ENCODE data around the gene LPP.

The LPP gene

GRCh38 chr3:188889054-188889491 is 735.1 kb downstream of the LPP start:
- DNase-seq (ENCODE audit: low read depth in 1 of 2, low spot score in 1 of 2), result no peak

DNA sequence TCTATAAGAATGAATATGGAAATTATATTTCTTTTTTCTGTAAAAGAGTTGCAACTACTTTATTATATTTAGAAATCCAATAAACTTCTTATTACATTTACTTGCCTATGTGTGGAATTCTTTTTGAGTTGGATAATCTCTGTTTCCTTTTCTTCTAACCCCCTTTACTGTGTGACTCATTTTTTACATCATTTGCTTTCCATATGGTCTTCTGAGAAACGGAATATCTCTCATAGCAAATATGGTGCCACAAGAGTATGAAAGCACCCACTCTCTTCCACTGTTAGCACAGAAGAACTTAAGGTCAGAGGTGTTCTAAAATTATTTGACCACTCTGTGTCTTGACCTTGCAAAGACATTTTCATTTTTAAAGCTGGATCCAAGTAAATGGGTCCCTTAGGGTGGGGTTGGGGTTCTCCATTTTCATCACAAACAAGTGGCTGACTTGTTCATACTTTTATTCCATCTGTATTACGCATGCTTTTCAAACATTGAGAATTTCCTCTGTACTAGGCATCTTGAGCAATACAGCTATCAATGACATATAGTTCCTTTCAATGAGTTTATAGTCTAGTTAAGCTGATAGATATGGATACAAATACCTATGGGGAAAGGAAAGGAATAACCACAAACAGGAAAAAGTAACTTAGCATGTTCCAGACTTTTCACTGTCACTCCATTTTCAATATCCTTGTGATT is 736.8 kb downstream of the LPP start:
- DNase-seq (ENCODE audit: low read depth in 1 of 2, low spot score in 1 of 2), result no peak

DNA sequence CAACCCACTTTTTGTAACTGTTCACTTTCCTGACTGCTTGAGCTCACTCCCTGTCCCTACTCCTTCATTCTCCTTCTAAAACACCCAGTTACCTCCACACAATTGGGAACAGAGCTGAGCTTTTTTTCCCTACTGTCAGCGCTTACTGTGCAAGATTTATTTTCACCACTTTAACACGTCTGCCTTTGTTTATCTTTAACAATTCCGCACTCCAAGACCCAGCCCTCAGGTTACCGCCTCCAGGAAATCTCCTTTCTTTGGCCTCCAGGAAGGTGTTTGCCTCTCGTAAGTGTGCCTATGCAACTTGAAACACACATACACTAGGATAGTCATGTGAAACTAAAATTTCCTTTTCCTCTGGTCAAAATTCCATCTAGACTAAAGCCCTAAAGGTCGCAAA is 745.9 kb downstream of the LPP start:
- no peak for DNase-seq (ENCODE audit: low read depth in 1 of 2, low spot score in 1 of 2)

GRCh38 chr3:188900421-188900951 is 746.5 kb downstream of the LPP start:
- no peak for DNase-seq (ENCODE audit: low read depth in 1 of 2, low spot score in 1 of 2)

- DNase-seq (ENCODE audit: low read depth in 1 of 2, low spot score in 1 of 2), result no peak
Observed at GRCh38 chr3:188901126-188901525, 747.2 kb downstream of the LPP start.

- no peak for DNase-seq (ENCODE audit: low read depth in 1 of 2, low spot score in 1 of 2)
Observed at GRCh38 chr3:188901671-188902287, 747.8 kb downstream of the LPP start.

GRCh38 chr3:188904670-188905069 is 750.7 kb downstream of the LPP start:
- DNase-seq (ENCODE audit: low read depth in 1 of 2, low spot score in 1 of 2), result no peak

DNA sequence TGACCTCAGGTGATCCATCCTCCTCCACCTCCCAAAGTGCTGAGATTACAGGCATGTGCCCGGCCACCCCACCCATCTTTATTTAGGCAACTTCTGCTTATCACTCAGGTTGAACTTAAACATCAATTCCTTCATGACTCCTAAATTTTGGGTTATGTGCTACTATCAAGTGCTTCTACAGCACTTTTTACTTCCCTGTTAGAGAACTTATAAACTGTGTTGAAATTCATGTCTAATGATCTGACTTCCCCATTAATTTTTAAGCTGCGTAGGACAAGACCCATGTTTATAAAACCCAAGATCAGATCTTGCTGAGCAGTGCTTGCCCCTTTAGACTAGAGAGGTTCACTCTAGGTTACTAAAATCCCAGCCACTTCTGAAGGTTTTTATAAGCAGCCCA is 751.6 kb downstream of the LPP start:
- no peak for DNase-seq (ENCODE audit: low read depth in 1 of 2, low spot score in 1 of 2)

GRCh38 chr3:188906236-188906635 is 752.3 kb downstream of the LPP start:
- no peak for DNase-seq (ENCODE audit: low read depth in 1 of 2, low spot score in 1 of 2)

- DNase-seq (ENCODE audit: low read depth in 1 of 2, low spot score in 1 of 2), result no peak
Observed at GRCh38 chr3:188908002-188908850, 754.3 kb downstream of the LPP start.

DNA sequence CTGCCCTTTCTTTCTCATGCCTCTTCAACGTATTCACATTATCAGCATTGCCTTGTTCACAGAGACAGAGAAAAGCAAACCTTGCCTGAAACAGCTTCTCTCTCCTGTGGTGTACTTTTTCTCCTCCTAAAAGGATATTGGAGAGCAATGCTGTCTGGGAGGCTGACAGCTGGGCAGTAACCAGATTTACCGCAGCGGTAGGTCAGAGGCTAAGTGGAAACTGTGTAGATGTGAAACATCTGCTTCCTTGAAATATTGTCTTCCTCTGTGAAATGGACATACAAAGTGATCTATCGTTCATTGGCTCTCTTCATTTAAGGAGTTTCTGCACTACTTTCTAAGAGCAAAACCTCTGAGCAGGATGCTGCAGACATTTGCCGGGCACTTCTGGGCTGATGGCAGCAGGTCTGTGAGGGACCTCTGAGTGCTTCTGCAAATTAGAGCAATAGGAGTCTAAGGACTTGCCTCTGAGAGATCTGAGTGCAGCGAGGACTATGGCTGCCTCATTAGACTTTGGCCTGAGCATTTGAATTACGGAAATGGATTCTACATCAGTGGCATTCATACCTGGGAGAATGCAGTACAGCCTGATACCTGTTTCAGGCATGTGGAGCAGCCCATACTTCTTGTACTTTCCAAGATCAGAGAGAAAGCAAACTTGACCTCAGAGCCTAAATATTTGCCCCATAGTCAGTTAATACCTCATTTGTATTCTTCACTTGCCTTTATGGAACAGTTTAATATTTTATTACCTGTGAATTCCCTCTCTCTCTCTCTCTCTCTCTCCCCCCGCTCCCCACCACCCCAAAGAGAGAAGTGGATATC is 757.3 kb downstream of the LPP start:
- no peak for DNase-seq (ENCODE audit: low read depth in 1 of 2, low spot score in 1 of 2)

GRCh38 chr3:188913084-188913483 is 759.1 kb downstream of the LPP start:
- no peak for DNase-seq (ENCODE audit: low read depth in 1 of 2, low spot score in 1 of 2)

DNA sequence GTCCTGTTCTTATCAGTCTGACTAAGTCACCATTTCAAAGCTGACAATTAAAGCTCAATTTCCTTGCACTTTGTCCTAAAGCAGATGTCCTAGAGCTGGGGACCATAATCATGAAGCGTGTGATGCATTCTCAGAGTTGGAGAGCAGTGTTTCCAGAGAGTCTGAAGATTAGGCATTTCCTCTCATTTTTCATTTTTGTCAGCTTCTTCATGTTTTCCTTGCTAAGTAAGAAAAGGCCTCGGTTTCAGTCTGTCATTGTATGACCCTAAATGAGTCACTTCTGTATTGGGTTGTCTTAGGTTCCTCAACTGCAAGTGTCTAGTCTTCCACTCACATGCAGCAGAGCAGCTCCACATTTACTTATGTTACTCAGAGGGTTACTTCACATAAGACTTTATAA is 760.6 kb downstream of the LPP start:
- DNase-seq (ENCODE audit: low read depth in 1 of 2, low spot score in 1 of 2), result no peak

DNA sequence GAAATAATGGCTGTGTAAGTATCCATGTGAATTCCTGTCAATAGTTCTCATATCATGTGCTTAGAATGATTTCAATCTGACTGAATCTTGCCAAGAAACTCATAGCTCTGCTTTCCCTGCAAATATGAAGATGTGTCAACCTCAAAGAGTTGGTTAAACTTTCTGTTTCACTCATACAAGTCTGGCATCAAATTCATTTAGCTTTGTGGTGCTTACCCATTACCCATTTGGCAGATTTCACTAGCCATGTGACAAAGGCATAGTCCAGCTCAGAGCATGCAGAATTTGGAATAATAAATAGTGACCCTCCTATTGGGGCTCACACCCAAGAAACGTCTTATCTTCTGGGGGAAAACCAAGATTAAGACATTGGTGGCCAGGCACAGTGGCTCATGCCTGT is 761.2 kb downstream of the LPP start:
- DNase-seq (ENCODE audit: low read depth in 1 of 2, low spot score in 1 of 2), result no peak

DNA sequence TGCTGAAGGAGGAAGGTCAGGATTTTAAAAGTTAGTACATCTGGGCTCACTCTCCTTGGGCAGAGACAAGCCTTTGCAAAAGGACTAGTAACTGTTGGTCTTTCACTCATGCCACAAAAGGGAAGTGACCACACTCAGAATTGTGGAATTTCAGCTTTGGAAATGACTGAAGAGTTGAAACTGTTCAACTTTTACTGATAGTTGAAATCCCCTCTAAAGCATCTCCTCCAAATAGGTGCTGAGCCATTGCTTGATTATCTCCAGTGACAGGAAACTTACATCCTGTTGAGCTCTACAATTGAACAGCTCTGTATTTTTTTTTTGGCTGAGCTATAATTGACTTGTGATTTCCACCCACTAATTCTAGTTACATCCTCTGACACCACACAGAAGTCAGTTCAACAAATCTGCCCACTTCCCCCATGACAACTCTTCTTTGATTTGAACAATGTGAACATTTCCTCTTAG is 763.0 kb downstream of the LPP start:
- DNase-seq (ENCODE audit: low read depth in 1 of 2, low spot score in 1 of 2), result no peak

GRCh38 chr3:188918093-188918492 is 764.1 kb downstream of the LPP start:
- no peak for DNase-seq (ENCODE audit: low read depth in 1 of 2, low spot score in 1 of 2)

DNA sequence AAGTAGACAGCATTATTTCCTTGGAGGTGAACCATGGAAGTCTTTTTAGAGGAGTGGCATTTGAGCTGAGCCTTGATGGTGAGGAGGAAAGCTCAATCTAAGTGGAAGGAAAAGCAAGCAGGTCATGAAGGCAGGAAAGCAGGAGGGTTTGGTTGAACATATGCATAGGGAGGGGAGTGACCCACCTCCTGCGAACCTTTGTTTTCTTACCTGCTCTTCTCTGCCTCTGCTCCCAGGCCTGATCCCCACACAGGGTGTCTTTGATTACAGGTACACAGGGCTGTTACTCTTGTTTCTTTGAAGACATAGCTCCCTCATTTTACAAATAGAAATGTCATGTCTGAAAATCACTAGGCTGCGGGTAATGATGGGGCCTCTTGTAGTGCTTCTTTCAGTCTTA is 769.7 kb downstream of the LPP start:
- no peak for DNase-seq (ENCODE audit: low read depth in 1 of 2, low spot score in 1 of 2)

- no peak for DNase-seq (ENCODE audit: low read depth in 1 of 2, low spot score in 1 of 2)
Observed at GRCh38 chr3:188925376-188925775, 771.4 kb downstream of the LPP start.

- no peak for DNase-seq (ENCODE audit: low read depth in 1 of 2, low spot score in 1 of 2)
Observed at GRCh38 chr3:188926111-188926510, 772.2 kb downstream of the LPP start.

DNA sequence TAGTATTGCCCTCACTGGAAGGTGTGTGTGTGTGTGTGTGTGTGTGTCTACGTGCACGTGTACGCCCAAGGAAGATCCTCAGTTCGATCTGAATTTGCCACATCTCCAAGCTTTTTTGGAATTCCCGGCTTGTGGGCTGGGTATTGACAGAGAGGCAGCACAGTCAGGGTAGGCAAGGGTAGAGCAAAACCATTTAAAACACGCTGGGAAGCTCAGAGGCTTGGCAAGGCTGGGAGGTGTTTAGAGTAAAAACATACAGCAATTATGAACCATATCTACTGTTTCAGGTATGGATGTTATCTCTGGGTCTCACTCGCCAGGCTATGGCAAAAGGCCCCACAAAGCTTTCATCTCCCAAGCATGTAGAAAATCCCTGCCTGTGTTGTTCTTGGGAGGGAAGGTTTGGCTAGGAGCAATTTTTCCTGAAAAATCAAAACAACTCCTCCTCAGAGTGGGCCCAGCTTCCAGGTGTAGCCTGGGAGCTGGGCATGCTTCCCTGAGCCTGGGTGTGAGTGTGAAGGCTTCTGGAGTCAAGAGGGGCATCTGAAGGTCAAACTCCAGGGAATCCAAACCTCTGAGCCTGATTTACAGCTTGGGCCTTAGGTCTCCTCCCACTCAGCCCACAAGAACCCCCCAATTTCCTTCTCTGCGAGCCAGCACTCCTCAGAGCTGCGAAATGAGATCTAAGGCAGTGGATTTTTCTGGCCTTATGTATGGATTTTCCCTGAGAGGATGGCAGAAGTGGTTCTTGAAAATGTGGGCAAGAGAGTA is 773.0 kb downstream of the LPP start:
- no peak for DNase-seq (ENCODE audit: low read depth in 1 of 2, low spot score in 1 of 2)

Data from stimulated activated CD4-positive, alpha-beta T cell treated with anti-CD3 and anti-CD28 coated beads, Interleukin-15, amount 100 ng/mL, for 1 hour (primary cell).